CD1c-positive myeloid dendritic cell (primary cell): ENCODE data around the gene RPL22L1.
"Not testable (repeated sequence)": the region's sequence is repeated elsewhere in the genome, so short reads cannot be mapped to it uniquely, and the experiment has no call there.

Experiments used
- DNase-seq: peaks from one replicate; pipeline ENCODE4 v3.0.0-alpha.2; 2016; ENCODE audit errors: extremely low spot score

RPL22L1 gene

GRCh38 chr3:170878688-170879087 is 8.7 kb upstream of the RPL22L1 start:
- not testable (repeated sequence) for DNase-seq

- not testable (repeated sequence) for DNase-seq
Observed at GRCh38 chr3:170877311-170877710, 7.3 kb upstream of the RPL22L1 start.

- DNase-seq: no peak
Observed at GRCh38 chr3:170876537-170876936, 6.5 kb upstream of the RPL22L1 start.

- no peak for DNase-seq
Observed at GRCh38 chr3:170869239-170869590, 780 bp downstream of the RPL22L1 start.

GRCh38 chr3:170868577-170869238 is 1.3 kb downstream of the RPL22L1 start:
- no peak for DNase-seq

GRCh38 chr3:170867143-170867937 is 2.7 kb downstream of the RPL22L1 start:
- DNase-seq: peak; percentile 52

GRCh38 chr3:170866499-170866898 is 3.5 kb downstream of the RPL22L1 start:
- no peak for DNase-seq

- no peak for DNase-seq
Observed at GRCh38 chr3:170865209-170866094, 4.5 kb downstream of the RPL22L1 start.

GRCh38 chr3:170864525-170865208 is 5.3 kb downstream of the RPL22L1 start:
- DNase-seq: no peak

- DNase-seq: no peak
Observed at GRCh38 chr3:170863816-170864215, 6.2 kb downstream of the RPL22L1 start.

- no peak for DNase-seq
Observed at GRCh38 chr3:170862618-170863374, 7.2 kb downstream of the RPL22L1 start.

- no peak for DNase-seq
Observed at GRCh38 chr3:170858599-170858998, 11.4 kb downstream of the RPL22L1 start.

- DNase-seq: no peak
Observed at GRCh38 chr3:170852324-170852723, 17.7 kb downstream of the RPL22L1 start.

- no peak for DNase-seq
Observed at GRCh38 chr3:170848292-170848917, 21.6 kb downstream of the RPL22L1 start.

- no peak for DNase-seq
Observed at GRCh38 chr3:170844377-170844776, 25.6 kb downstream of the RPL22L1 start.

GRCh38 chr3:170840291-170840859 is 29.6 kb downstream of the RPL22L1 start:
- no peak for DNase-seq

GRCh38 chr3:170839518-170840100 is 30.4 kb downstream of the RPL22L1 start:
- DNase-seq: no peak

GRCh38 chr3:170836491-170836890 is 33.5 kb downstream of the RPL22L1 start:
- DNase-seq: no peak

GRCh38 chr3:170835336-170835735 is 34.7 kb downstream of the RPL22L1 start:
- no peak for DNase-seq

GRCh38 chr3:170830580-170830979 is 39.4 kb downstream of the RPL22L1 start:
- DNase-seq: no peak
